Urothelium cell line (cell line): ENCODE data around the gene TNIP1.

ENCODE experiments used
- DNase-seq: peaks from one replicate; pipeline ENCODE4 v3.0.0; 2011; ENCODE audit warnings: low spot score, mixed read lengths
- FAIRE-seq: peaks from 2 replicates; lab custom pipeline; 2011; peaks lifted over from hg19 to GRCh38; lab: Jason Lieb, UNC

The TNIP1 gene

GRCh38 chr5:151067632-151068432 is 13.0 kb downstream of the TNIP1 start:
- DNase-seq (no peak), FAIRE-seq (no peak)

GRCh38 chr5:151066920-151067319 is 13.9 kb downstream of the TNIP1 start:
- no peak for FAIRE-seq
- DNase-seq, result no peak

- DNase-seq (no peak), FAIRE-seq (no peak)
Observed at GRCh38 chr5:151065609-151066008, 15.2 kb downstream of the TNIP1 start.

GRCh38 chr5:151064916-151065499 is 15.8 kb downstream of the TNIP1 start:
- DNase-seq (no peak), FAIRE-seq (no peak)

- peak; percentile 72 for DNase-seq
- FAIRE-seq, result no peak
Observed at GRCh38 chr5:151063142-151063989, 17.5 kb downstream of the TNIP1 start.

GRCh38 chr5:151062405-151063141 is 18.3 kb downstream of the TNIP1 start:
- no peak for FAIRE-seq
- no peak for DNase-seq

- DNase-seq (no peak), FAIRE-seq (no peak)
Observed at GRCh38 chr5:151060742-151061141, 20.1 kb downstream of the TNIP1 start.

GRCh38 chr5:151058891-151059489 is 21.8 kb downstream of the TNIP1 start:
- FAIRE-seq (peak; percentile 86), DNase-seq (no peak)

- no peak for DNase-seq
- no peak for FAIRE-seq
Observed at GRCh38 chr5:151058301-151058700, 22.5 kb downstream of the TNIP1 start.

GRCh38 chr5:151056379-151057325 is 24.2 kb downstream of the TNIP1 start:
- DNase-seq (no peak), FAIRE-seq (peak; percentile 13)

GRCh38 chr5:151055336-151055735 is 25.5 kb downstream of the TNIP1 start:
- FAIRE-seq (no peak), DNase-seq (no peak)

- DNase-seq, result no peak
- FAIRE-seq, result no peak
Observed at GRCh38 chr5:151054709-151055108, 26.1 kb downstream of the TNIP1 start.

GRCh38 chr5:151053796-151054462 is 26.9 kb downstream of the TNIP1 start:
- no peak for DNase-seq
- no peak for FAIRE-seq

GRCh38 chr5:151052836-151053235 is 28.0 kb downstream of the TNIP1 start:
- no peak for DNase-seq
- FAIRE-seq, result no peak

- FAIRE-seq (no peak), DNase-seq (no peak)
Observed at GRCh38 chr5:151051931-151052608, 28.8 kb downstream of the TNIP1 start.

- peak; percentile 53 for DNase-seq
- no peak for FAIRE-seq
Observed at GRCh38 chr5:151051066-151051930, 29.5 kb downstream of the TNIP1 start.

- no peak for FAIRE-seq
- no peak for DNase-seq
Observed at GRCh38 chr5:151048526-151048925, 32.3 kb downstream of the TNIP1 start.
